ENCODE measurements around the gene ETS1.

ETS1 gene

GRCh38 chr11:128515826-128516778, 71.3 kb downstream of the ETS1 start:
- no peak for DNase-seq

GRCh38 chr11:128515086-128515485, 72.3 kb downstream of the ETS1 start:
- DNase-seq = no peak

- no peak for DNase-seq
These were observed 73.3 kb downstream of the ETS1 start for GRCh38 chr11:128513915-128514681.

DNA sequence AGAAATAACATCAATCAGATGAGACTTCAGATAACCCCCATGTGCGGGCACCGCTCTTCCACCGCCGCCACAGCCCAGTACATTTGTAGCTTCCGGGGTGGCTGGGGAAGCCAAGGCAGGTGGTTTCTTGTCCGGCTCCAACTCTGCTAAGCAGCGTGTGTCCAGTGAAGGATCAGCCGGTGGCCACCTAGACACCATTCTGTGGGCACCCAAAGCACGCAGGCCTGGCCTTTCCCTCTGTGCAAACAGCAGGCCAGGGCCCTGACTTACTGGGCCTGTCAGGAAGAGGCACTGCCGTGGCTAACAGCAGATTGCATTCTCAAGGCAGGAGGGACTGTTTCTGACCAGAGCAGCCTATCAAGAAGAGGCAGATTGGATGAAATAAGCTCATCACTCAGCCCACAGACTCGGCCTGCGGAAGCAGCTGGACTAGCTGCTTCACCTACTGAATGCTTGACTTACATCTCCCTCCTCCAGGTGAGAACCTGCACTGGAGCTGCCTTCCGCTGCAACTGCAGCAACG, 74.8 kb downstream of the ETS1 start:
- no peak for DNase-seq

DNA sequence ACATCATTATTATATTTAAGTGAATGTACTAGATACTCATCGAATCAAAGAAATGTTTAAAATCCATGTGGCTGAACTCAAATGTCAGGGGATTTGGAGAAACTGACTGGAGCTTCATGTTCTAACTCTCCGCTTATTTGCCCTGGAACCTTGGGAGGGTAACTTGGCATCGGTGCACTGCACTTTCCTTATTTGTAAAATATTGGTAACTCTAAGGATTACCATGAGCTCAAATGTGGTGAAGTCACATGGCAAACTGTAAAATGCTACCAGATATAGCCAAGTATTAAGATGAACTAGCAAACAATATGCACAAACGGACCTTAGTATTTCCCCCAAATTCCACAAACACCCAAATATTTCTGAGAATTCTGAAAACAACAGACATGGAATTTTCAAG, 75.6 kb downstream of the ETS1 start:
- no peak for DNase-seq

DNA sequence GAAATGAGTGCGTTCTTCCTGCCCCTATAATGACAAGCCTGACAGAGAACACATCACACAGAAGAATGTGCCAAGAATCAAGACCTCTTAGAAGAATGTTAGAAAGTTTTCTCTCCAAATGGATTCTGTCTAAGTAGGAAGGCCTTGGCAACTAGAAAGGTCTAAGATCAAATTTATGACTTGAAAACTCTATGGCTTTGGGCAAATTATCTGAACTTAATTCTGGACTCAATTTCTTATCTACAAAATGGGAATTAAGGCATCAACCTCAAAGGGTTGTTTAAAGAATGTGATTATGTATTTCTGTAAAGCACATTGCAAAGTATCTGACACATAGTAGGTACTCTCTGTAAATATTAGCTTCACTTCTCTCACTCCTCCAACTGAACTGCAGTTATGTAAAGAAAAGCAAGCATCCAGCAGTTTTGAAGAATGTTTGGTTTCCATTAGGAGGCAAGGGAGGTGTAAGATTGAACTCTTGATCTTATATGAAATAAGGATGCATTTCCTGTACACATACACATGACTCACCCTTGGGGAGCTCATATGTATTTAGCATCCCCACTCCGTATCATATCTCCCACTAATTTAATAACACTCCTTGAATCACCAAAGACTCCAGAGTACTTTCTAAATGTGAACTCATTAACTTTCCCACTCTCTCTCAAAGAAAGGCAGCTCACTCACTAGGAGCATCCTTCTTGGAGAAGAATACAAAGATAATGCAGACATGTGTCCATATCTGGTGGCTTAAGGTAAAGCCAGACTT, 77.6 kb downstream of the ETS1 start:
- no peak for DNase-seq

GRCh38 chr11:128508770-128509510, 78.4 kb downstream of the ETS1 start:
- no peak for DNase-seq

DNA sequence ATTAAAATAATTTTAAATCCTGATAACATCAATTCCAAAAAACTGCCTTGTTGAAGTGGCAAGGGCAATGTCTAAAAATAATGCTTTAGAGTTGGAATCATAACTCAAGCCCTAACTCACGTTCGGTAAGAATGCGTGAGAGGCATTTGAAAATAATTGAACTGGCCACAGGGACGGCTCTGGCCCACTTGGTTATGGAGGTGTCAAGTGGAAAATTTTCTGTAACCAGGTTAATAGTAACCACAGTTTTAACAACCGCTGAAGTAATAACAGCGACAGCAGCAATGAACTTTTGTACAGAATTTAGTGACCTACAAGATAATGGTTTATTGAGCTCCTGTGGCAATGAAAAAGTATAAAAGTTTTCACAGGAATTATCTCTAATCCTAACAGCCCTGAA, 79.4 kb downstream of the ETS1 start:
- no peak for DNase-seq

- DNase-seq = no peak
These were observed 80.3 kb downstream of the ETS1 start for GRCh38 chr11:128506999-128507611.

GRCh38 chr11:128506356-128506755, 81.0 kb downstream of the ETS1 start:
- no peak for DNase-seq

- no peak for DNase-seq
These were observed 81.8 kb downstream of the ETS1 start for GRCh38 chr11:128505449-128506065.

GRCh38 chr11:128504486-128504885, 82.9 kb downstream of the ETS1 start:
- no peak for DNase-seq

DNA sequence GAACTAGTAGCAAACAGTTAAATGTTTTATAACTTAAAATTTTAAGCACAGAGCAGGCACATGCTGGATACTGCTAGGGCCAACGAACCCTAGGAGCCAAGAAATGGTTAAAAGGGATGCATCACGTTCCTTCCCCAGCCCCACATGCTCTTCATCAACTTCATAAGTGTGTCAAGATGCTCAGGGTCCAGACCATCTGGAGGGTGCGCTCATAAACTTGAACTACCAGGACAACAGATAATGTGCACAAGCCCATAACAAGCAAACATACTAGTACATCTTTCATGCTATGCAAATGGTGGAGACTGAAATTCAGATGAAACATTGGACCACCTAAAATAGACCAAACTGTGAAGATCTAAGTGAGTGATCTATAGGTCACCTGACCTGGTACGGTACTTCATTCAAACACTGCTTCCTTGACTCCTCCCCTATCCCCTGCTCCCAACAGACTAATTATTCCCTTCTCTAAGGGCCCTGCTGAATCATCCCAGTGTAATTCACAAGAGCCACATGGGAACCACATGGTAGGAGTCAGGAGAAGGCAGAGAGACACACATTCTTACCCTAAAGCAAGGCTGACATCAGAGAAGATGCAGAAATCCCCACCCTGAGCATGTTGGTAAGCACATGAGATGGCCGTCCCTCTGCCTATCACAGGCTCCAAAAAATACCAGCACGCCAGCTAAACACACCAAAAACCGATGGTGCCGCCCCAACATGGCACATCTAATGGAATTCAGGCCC, 83.9 kb downstream of the ETS1 start:
- DNase-seq = no peak

DNA sequence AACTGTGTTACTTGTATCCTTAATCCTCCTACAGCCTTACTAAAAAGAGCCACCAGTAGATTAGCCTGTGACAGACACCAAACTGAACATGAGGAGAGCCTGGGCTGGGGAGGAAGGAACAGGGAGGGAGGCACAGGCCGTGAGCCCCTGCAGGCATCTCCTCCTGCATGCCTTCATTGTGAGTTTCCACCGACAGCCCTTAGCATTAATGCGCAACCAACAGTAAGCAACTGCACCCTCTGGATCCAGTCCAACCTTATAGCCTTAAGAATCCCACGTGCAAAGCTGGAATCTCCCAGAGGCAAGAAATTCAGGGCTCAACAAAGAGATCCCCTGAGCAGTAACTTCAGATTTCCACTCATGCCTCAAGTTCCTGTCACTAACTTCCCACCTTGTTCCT, 84.6 kb downstream of the ETS1 start:
- DNase-seq = no peak

GRCh38 chr11:128501632-128502549, 85.5 kb downstream of the ETS1 start:
- DNase-seq = no peak

GRCh38 chr11:128501008-128501407, 86.3 kb downstream of the ETS1 start:
- no peak for DNase-seq

GRCh38 chr11:128500493-128500892, 86.9 kb downstream of the ETS1 start:
- DNase-seq = no peak

- no peak for DNase-seq
These were observed 87.6 kb downstream of the ETS1 start for GRCh38 chr11:128499613-128500253.

- DNase-seq = no peak
These were observed 88.6 kb downstream of the ETS1 start for GRCh38 chr11:128498721-128499245.

Data from NCI-H1694 treated with DMSO at 0.1 percent for 48 hours (cell line).